ENCODE data around the gene PLA2R1. TPM values are rescaled to one million over a fixed set of nuclear protein-coding genes. Genes with fewer than 3 reads are reported as not detected.

Gene PLA2R1
- total RNA-seq, 1 experiment from 2014 or later, result 7.1 TPM

DNA sequence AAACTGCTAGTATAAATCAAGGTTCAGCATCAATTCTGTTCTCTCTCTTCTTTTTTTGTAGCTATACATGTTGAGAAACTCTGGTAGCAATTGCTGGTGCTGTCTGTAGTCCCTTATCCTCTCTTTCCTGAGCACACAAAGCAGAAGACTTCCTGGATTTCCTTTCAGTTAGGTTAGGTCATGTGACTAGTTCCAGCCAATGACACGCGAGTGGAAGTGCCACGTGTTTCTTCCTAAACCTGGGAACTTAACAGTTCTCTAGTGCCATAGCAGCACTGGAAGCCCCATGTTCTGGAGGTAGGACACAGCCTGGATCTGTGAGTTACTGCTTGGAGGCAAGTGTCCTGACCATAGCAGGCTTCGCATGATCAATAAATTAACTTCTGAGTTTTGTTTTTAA, 125.9 kb downstream of the PLA2R1 start:
- DNase-seq (ENCODE audit: low read depth), result no peak

DNA sequence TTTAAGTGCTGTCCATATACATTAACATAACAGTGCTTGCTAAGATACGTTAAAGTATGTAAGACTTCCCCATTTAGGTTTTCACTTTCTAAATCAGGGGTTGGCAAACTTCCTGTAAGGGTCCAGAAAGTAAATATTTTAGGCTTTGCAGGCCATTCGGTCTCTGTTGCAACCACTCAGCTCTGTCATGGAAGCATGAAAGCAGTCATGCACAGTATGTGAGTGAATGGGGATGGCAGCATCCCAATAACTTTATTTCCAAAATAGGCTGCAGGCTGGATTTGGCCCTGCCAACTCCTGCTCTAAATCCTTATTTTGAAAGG, 128.7 kb downstream of the PLA2R1 start:
- no peak for DNase-seq (ENCODE audit: low read depth)

DNA sequence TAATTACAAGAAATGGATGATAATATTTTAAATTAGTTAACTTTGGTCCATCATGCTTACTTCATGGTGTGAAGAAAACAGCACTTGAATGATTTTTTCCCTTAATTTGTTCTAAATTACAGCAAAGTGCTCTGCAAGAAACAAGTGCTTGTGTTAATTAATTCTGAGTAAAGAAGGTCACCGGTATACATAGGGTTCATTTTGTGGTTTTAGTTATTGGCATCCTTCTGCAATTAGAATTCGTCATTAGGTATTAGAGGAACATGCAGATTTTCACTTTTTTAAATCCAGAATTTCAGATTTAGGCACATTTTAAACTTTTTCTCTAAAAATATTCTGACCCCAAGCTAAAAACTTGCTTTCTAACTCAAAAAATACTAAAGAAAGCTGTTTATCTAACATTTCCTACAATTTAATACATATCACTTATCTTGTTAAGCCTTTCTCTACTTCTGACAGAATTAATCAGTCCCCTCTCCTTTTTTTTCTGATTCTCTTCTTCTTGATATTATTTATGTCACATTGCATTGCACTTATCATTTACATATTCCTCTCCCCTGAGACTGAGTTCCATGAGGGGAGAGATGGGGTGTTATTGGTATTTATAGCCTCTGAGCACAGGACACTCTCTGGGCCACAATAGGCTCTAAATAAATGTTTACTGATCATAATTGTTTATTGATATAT, 129.2 kb downstream of the PLA2R1 start:
- DNase-seq (ENCODE audit: low read depth), result no peak

DNA sequence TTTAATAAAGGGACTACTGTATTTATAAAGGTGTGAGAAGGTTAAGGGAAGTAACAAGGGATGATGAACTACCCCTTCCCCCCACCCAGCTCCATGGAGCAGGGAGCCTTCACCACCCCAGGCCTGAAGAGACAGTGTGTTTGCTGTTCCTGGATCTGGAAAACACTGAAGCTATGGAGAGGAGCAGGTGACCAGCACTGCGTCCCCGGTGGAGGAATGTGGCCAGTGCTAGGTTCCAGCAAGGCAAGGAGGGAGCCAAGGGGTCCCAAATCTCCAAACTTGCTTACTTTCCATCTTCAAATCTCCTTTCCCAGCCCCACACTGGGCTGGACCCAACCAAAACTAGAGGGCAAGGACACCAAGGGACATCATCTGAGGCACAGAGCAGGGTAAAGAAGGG, 135.7 kb downstream of the PLA2R1 start:
- DNase-seq (ENCODE audit: low read depth), result no peak

DNA sequence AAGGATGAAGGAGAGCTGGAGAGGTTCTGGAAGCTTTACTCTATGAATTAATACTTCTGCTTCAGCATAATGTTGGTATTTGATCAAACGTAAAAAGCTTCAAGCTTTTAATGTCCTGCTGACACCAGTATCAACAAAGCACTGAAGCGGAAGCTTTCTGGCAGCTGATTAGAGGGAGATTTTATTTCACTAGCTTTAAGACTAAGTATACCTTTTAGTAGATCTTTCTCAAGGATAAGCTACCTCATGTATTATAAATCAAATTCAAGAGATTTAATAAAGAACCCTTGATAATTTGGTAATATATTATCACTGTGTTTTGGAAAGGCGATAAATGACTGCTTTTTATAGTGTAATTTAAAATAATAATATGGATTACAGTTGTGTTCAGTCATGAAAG, 136.4 kb downstream of the PLA2R1 start:
- DNase-seq (ENCODE audit: low read depth), result no peak

DNA sequence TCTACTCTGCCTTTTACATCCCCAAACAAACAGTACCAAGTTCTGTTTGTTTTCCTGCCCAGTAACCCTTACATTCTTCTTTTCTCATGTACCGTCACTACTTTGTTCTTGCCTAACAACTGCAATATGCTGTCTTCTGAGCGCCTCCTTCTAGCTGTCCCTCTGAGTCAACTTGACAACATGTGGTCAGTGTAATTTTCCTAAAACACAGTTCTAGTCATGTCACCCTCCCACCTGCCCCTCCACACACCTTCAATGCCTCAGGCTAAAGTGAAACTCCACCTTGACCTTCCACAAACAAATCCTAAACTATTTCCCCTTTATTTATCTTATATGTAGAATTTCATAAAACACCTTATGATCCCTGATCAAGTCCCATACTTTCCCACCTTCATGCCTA, 139.9 kb downstream of the PLA2R1 start:
- peak; percentile 22 for DNase-seq (ENCODE audit: low read depth)

DNA sequence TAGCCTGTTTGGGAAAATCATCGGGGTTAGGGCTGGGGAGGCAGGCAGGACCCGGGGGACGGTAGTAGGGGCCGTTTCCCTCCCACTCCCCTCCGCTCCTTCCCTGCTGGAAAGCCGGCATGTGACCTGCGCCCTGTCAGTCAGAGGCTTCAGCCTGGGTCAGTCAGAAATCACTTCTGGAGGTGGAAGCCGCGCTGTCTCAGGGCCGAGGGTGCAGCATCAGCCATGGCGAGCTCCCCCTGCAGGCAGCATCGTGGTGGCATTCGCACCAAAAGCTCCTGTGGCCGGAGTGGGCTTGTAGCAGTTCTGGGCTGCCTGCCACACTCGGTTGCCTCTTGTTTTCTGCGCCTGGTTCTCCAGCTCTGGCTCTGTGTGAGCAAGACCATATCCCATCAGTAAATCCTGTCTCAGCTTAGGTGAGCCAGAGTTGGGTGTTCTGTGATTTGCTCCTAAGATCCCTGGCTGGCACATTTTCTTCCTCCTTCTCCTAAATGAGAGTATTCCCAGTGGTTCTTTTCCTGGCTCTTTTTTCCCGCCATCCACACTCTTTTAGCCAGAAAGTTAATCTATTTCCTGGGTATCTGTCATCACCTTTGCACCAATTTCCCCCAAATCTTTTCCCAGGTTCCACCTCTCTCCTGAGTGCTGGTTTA, 140.5 kb downstream of the PLA2R1 start:
- DNase-seq (ENCODE audit: low read depth), result peak; percentile 31

GRCh38 chr2:159916511-159916910, 145.9 kb downstream of the PLA2R1 start:
- DNase-seq (ENCODE audit: low read depth), result no peak

GRCh38 chr2:159913900-159914299, 148.5 kb downstream of the PLA2R1 start:
- DNase-seq (ENCODE audit: low read depth), result no peak

GRCh38 chr2:159912580-159912979, 149.8 kb downstream of the PLA2R1 start:
- no peak for DNase-seq (ENCODE audit: low read depth)

- DNase-seq (ENCODE audit: low read depth), result no peak
These were observed 151.5 kb downstream of the PLA2R1 start for GRCh38 chr2:159910951-159911350.

GRCh38 chr2:159908623-159909022, 153.8 kb downstream of the PLA2R1 start:
- DNase-seq (ENCODE audit: low read depth), result no peak

- no peak for DNase-seq (ENCODE audit: low read depth)
These were observed 154.5 kb downstream of the PLA2R1 start for GRCh38 chr2:159907909-159908308.

- no peak for DNase-seq (ENCODE audit: low read depth)
These were observed 156.3 kb downstream of the PLA2R1 start for GRCh38 chr2:159905926-159906714.

GRCh38 chr2:159904959-159905305, 157.5 kb downstream of the PLA2R1 start:
- DNase-seq (ENCODE audit: low read depth), result no peak

DNA sequence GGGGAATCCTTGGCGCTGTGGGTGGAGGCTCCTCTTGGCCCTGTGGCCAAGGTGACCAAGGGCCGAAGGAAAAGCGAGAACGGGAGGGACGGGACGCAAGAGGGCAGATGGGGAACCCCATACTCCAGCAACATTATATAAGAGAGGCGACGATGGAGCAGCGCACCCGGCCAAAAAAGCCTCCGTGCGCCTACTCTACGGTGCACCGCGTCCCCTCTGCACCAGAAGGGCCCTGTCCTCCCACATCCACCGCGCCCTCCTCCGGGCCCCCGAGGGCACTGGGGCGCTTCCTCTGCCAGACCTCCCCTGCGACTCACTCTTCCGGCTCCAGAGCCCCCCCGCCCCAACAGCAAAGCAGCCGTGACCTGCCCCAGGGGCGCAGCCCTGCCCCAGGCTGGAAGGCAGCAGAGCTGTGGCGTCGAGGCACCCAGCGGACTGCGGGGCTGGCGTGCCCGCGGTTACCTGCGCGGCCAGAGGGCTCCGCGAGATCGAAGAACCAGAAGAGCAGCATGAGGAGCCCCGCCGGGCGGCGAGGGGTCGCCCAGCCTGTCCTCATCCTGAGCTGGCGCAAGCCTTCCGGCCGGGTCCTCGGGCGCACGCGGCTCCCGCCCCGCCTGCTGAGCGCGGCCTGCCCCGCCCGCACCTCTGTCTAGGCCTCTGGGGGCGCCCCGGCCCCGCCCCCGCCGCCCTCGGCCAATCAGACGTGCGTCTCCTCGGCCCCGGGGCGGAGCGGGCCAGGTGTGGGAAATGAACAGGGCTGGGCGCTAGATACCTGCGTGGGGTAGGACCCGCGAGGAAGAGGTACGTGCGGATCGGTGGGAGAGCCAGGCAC, 158.1 kb downstream of the PLA2R1 start, which contains the start of gene LY75:
LY75 (minus strand) TSS at position 630 of the 832 bp plus-strand sequence.
- DNase-seq (ENCODE audit: low read depth), result no peak

DNA sequence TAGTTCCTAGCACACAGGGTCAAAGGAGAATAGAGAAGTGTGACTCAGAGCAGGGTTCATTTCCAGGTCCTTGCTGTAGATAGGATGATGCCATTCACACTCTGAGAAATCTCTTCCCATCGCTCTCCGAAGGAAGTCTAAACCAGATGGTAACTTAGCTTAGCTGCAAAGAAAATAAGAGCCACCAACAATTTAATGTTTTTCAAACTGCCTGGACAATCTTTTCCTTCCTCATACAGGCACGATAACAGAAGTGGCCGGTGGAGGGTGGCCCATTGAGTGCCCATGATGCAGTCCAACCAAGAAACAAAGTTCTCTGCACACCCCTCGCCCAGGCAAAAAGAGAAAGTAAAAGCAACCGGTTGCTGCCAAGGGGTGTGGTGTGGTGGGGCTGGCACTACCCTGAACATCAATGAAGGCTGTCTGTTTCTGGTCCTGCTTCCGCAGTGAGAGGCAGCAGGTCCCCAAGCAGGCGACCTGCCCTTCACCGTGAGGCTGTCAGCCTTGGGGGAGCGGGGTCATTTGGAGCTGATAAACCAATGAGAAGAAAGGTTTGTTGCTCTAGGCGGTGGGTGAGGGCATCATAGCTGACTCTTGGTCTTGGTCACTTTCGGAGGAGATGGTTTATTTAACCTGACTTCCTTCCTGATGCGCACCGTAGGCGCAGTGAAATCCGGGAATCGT, 158.8 kb downstream of the PLA2R1 start:
- peak; percentile 23 for DNase-seq (ENCODE audit: low read depth)

GRCh38 chr2:159902722-159903121, 159.7 kb downstream of the PLA2R1 start:
- no peak for DNase-seq (ENCODE audit: low read depth)

DNA sequence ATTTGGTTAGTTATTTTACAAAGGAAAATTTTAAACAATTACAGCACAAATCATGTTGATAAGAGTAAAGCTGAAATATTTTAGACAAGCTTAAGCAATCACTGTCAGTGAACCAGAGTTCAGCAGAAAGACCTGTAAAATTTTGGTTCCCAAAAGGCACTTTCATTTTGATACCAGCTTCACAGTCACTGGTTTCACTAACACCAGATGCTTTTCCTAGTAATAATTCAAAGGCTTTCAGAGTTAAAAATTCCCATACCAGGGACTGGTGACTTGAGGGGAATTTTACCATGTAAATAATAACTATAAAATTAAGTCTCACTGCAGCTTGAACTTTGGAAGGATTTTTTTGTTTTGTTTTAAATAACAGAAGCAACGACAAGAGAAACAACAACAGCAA, 162.1 kb downstream of the PLA2R1 start:
- DNase-seq (ENCODE audit: low read depth), result no peak

DNA sequence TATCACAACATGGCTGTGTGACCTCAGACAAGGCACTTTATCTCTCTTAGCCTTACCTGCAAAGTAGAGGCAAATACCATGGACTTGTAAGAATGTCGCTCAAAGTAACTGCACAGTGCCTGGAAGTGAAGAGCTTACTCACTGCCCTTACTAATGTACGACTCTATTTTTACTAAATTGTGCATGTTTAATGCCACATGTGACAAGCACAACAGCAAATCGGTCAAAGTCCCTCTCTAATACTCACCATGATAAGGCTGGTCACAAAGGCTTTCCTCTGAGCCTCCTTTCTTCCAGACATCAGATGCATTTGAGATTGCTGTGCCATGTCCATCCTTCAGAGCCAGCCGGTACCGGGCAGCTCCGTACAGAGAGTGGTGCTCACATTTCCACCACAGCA, 164.0 kb downstream of the PLA2R1 start:
- DNase-seq (ENCODE audit: low read depth), result no peak

DNA sequence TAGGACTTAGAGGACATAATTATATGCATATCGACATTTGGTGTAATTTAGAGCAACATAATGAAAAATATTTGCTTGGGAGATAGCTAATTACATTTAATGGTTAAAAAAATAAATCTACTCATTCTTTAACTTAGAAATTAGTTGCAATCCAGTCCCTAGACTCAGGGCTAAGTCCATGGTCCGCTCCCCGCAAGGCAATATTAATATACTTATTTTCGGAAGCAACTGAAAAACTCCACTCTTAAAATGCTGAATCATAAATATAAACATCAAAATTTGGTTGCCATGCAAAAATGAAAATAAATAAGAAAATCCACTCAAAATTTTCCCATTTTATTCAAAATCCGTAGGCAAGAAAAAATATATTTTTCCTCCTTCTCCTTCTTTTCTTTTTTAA, 164.7 kb downstream of the PLA2R1 start:
- DNase-seq (ENCODE audit: low read depth), result no peak

Data from LHCN-M2 (cell line).